Measurements from ENCODE around the gene NFKBIE. TPM values are rescaled to one million over a fixed set of nuclear protein-coding genes. Genes with fewer than 3 reads are reported as not detected.
A peak's percentile ranks its signal among the peaks of the same experiment; 100 is the strongest.

The NFKBIE gene
- total and polyA plus RNA-seq, 2 of the 13 experiments (the other 11 are each of a cell fraction or from before 2014, with no cell fraction given) = 6.7 to 14.5 TPM

- TF ChIP-seq ZNF235 (CRISPR knock-in tag; IDR thresholded peaks at IDR 0.05; ENCODE audit: borderline replicate concordance) = no peak
- no peak for TF ChIP-seq FOXA1 (IDR thresholded peaks at IDR 0.05)
- no peak for TF ChIP-seq FOXA1 (CRISPR knock-in tag; IDR thresholded peaks at IDR 0.05)
- no peak for TF ChIP-seq ZNF205 (CRISPR knock-in tag; IDR thresholded peaks at IDR 0.05)
- 0 out of 2 replicates have a peak, but pooled peaks have one; percentile 16 for TF ChIP-seq HMG20B (CRISPR knock-in tag; conservative IDR thresholded peaks at IDR 0.05)
- TF ChIP-seq SRSF4 (IDR thresholded peaks at IDR 0.05; ENCODE audit: low read depth, low read length, poor library complexity, severe bottlenecking) = no peak
- TF ChIP-seq TRAFD1 (CRISPR knock-in tag; IDR thresholded peaks at IDR 0.05; ENCODE audit: borderline replicate concordance) = no peak
- no peak for TF ChIP-seq FUBP1 (CRISPR knock-in tag; IDR thresholded peaks at IDR 0.05; ENCODE audit: borderline replicate concordance)
- no peak for TF ChIP-seq GATA4 (IDR thresholded peaks at IDR 0.05; ENCODE audit: borderline replicate concordance, low read depth)
- TF ChIP-seq ZNF225 (CRISPR knock-in tag; IDR thresholded peaks at IDR 0.05) = no peak
- TF ChIP-seq KAT8 (CRISPR knock-in tag; IDR thresholded peaks at IDR 0.05) = peak; percentile 56; the same call in 1 of the 2 replicates
- TF ChIP-seq CENPX (CRISPR knock-in tag; IDR thresholded peaks at IDR 0.05) = no peak
- TF ChIP-seq ZMYM4 (CRISPR knock-in tag; IDR thresholded peaks at IDR 0.05) = peak; percentile 68; the same call in 1 of the 2 replicates
- no peak for TF ChIP-seq ZNF136 (CRISPR knock-in tag; IDR thresholded peaks at IDR 0.05; ENCODE audit: low read depth)
- TF ChIP-seq KMT2B (CRISPR knock-in tag; IDR thresholded peaks at IDR 0.05) = no peak
- peak; percentile 49; the same call in 1 of the 2 replicates for TF ChIP-seq ZFY (CRISPR knock-in tag; IDR thresholded peaks at IDR 0.05)
- TF ChIP-seq ZNF652 (CRISPR knock-in tag; IDR thresholded peaks at IDR 0.05; ENCODE audit: borderline replicate concordance, low read depth) = no peak
- TF ChIP-seq ZNF296 (CRISPR knock-in tag; conservative IDR thresholded peaks at IDR 0.05) = no peak; the same call in 1 of the 2 replicates
- TF ChIP-seq ZNF451 (CRISPR knock-in tag; IDR thresholded peaks at IDR 0.05) = no peak
- TF ChIP-seq ZNF275 (CRISPR knock-in tag; IDR thresholded peaks at IDR 0.05; ENCODE audit: borderline replicate concordance) = no peak
- TF ChIP-seq NR2F2 (IDR thresholded peaks at IDR 0.05; ENCODE audit: borderline replicate concordance, low read depth) = no peak
Measured at GRCh38 chr6:44234101-44235025, 31.0 kb downstream of the NFKBIE start (continued).

Measured in HepG2 (cell line).